GM12892 (cell line): ENCODE data around the gene CD36.

Experiments
- POLR2A ChIP-seq: IDR thresholded peaks from 2 replicates; pipeline ENCODE4 v1.6.1; 2011; ENCODE audit warnings: low read depth, low read length, control low read depth
- POLR2AphosphoS5 ChIP-seq: IDR thresholded peaks from 2 replicates; pipeline ENCODE4 v1.6.1; 2011; ENCODE audit warnings: low read depth, low read length, control low read depth
- TAF1 ChIP-seq: IDR thresholded peaks from 2 replicates; pipeline ENCODE4 v1.6.1; 2011; ENCODE audit warnings: low read depth, mild to moderate bottlenecking, control low read depth, low read length, borderline replicate concordance

DNA sequence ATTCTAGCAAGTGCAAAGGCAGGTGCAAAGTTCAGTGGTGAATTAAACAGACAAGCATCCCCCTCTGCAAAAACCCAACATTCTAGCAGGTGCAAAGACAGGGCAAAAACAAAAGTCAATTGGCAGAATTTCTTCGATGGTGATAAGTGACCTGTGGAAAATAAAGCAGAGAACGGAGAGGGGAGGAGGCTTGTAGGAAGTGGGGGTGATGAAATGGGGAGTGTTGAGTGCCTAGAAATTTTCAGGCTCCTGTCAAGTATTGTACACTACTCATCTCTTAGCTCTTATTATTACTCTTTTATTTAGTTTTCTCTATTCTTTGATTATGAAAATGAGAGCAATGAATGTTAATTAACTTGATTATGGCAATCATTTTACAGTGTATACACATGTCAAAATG, 2.4 kb upstream of the CD36 start:
- TF ChIP-seq POLR2AphosphoS5 (no peak), POLR2A (no peak), TAF1 (no peak)
